A204.1 (cell line): ENCODE results near the gene MTSS2.

Experiments used
- FAIRE-seq: peaks from 2 replicates; lab custom pipeline; 2012; peaks lifted over from hg19 to GRCh38; lab: Jason Lieb, UNC

MTSS2 gene

DNA sequence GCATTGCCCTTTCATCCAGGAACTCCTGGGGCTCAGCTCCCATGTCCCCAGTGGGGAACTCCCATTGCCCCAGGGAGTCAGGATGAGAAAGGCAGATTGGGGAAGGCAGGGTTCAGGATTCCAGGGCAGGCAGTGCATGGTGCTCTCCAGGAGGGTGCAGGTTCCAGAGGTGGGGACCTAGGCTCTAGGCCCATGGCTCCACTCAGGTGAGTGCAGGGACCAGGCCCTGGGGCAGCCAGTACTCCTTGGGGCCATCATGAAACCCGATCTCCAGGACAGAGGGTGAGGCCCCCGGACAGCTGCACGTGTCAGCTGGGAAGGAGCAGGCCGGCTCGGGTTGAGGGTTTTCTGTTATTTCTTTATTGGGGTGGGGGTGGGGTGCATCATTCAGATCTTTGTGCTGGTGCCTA lies 1.3 kb upstream of the MTSS2 start:
- no peak for FAIRE-seq

DNA sequence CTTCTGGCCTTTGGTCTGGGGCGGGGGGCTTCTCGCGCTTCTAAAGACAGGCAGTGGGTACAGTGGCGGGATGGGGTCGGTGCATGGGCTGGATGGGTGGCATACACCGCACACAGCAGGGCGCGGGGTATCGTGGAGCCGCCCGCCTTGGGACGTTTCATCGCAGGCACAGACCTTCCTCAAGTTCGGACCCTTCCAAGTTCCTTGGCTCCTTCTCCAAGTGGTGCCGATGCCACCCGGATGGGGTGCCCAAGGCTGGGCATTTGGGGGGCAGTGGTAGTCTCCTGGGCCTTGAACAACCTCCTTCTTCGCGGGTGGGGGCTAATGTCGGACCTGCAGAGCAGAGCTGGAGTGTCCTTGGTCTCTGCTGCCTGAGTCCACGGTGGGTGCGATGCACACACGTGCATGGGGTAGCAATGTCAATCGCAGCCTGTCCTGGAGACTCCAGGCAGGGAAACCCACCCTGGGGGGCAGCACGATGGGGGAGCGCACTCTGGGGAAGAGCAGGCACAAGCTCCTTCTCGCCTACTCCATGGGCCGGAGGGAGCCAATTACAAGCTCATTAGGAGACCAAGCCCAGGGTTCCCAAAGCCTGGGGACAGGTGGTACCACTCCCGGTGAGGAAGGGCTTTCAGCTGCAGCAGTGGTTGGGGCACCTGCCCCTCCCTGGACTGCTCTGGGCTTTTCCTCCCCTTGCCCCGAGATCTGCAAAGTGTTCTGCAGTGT lies 686 bp upstream of the MTSS2 start:
- FAIRE-seq: no peak

DNA sequence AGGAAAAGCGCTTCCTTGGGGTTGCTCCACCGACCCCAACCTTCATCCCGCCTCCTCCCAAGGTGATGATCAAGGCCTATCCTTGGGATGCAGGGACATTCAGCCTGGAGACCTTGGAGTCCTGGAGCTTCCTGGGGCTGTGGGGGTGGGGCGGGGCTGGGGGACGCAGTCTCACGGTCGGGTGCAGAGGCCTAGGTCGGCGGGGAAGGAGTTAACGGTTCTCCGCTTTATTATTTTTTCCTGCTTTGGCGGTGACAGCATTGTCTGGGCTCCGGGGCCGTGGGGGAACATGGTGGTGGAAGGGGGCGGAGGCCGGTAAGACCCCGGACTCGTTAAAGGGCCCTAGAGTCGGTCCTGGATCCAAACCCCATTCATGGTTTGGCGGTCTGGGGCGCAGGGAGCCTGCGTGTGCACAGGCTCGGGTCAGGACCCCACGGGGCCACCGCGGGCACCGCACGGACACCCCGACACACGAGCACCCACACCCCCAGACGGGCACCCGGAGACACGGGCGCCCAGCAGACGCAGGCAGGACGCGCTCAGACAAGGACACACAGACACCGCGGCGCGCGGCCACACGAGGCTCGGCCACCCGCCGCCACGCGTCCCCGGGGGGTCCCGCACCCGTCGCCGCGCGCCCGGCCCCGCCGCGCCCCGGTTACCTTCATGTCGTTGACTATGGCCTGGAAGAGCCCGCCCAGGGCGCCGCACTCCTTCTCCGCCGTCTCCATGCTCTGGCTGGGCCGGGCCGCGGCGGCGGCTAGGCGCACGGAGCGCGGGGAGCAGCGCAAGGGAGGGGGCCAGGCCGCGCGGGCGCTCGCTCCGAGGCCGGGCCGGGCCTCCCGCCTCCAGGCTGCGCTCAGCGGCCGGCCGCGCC lies 554 bp downstream of the MTSS2 start:
- FAIRE-seq: no peak

DNA sequence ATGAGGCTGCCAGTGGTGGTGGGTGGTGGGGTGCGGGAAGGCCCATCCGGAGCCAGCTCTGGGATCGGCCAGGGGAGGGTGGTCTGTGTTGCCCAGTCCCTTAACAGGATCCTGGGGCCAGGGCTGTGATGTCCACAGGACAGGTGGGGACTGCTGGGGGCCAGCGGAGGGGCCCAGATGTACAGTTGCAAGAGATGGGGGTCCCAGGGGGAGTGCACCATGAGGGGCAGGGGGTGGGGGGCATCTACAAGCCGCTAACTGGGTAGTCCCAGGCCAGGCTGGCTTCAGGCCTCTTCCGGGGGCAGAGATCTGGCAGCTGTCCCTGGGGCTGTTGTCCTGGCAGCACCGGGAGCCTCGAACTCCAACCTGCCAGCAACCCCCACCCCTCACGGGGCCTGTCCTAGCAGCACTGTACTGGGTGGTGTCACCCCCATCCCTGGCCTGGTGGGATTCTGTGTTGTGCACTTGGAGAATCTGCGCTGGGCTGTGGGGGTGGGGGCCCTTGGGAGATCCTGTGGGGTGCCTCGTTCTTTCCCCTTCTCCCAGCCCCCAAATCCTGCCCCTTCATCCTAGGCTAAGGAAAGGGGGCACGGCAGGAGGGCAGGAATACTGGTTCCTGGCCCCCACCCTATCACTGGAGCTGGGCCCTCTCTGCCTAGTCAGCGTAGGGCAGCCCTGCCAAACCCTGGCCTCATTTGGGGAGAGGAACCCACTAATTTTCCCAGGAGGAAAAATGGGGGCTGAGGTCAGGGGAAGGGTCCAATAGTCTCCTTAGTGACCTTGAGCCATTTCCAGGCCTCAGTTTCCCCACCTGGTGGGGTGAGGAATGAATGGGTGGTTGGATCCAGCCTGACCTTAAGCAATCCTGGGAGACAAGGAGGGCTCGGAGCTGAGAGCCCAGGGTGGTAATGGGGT lies 1.4 kb downstream of the MTSS2 start:
- FAIRE-seq: no peak

DNA sequence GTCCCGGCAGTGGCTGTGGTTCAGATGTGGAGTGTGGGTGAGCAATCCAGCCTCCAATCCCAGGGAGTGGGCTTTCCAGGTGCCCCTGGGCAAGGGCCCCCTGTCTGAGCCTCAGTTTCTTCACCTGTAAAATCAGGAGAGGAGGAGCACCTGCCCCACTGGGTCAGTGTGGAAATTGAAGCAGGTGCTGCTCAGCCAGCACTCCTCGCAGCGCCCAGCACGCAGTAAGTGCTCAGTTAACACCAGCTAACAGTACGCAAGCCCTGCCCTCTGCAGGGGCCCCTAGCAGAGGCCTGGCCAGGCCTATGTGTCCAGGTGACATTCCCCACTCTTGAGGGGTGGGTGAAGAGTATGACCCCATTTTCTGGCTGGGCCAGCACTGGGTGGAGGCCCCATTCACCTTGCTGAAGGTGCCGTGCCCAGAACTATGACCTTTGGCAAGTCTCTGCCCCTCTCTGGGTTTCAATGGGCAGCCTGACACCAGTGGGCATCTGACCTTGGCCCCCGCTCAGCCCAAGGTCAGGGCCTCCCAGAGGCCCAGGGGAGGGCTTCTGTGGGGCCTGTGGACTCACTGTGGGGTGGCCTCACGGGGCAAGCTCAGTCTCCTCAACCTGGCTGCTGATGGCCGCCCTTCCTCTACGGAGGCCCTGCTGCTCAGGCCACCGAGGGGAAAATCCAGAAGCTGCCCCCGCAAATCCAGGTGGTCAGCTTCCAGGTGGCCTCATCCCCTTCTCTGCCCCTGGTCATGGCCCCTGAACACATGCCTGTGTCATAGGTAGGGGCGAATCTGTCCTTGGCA lies 2.5 kb downstream of the MTSS2 start:
- no peak for FAIRE-seq

DNA sequence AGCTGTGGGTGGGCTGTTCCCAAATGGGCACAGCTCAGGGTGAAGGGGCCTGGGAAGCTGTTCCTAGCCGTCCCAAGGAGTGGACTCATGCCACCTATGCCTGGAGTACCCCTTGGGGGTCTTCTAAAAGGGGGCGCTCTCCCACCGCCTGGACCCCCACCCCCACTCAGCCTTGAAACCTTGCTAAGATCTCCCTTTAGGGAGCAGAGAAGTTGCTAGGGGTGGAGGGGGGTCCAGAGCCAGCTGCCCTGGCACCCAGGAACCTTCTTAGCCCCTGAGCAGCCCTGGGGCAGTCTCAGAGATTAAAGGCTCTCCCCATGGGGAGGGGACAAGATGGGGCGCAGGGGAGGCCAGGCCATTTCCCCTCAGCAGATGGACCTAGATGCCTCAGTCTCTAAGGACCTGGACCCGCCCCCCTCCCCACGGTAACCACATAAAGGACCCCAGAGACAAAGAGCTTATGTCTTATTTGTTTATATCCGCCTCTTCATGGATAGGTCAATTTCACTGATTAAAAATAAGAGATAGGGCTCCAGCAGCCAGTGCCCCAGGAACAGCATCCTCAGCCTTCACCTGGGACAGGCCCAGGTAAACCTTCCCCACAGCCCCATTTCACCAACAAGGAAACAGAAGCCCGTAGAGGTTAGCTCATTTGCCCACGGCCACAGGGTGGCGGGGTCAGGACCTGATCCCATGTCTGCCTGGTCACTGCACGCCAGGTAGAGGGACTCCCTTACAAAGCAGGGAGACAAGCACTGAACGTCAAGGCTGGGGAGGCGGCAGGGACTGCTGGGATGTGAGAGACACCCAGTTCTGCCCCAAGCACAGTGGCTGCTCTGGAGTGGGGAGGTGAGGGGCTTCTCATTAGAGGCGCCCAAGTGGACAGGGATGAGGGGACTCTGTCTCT lies 3.4 kb downstream of the MTSS2 start:
- FAIRE-seq: no peak

DNA sequence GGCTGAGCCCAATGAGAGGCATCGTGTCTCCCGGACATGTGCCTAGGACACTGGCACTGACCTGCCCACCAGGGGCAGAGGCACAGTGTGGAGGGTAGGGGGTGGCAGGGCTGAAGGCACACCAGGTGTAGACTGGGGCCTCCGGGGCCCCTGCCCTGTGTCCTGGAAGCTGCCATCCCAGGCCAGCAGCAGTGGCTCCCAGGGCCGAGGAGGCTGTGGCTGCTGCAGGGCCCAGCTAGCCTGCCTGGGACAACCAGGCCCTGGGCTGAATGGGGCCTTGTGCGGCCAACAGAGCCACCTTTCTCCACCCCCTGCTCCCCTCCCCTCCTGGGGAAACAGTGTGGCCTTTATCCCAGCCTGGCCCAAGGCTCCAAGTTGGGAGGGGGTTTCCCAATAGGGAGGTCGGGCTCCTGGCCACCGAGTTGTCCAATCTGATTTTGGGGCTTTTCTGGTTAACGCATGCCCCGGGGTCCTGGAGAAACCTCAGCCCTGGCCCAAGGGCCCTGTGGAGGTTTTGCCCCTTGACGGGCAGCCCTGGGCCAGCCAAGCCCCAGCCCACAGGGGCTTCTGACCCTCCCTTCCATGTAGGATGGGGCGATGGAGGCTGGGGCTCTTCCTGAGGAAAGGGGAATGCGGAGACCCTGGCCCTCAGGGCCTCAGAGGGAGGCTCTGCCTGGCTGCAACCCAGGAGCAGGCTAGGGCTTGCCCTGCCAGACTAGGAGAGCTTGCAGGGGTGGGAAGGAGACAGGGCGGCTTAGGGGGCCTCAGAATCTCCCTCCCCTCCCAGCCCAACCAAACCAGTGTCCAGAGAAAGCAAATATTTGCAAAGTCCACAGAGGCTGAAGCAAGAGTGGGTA lies 4.2 kb downstream of the MTSS2 start:
- no peak for FAIRE-seq

DNA sequence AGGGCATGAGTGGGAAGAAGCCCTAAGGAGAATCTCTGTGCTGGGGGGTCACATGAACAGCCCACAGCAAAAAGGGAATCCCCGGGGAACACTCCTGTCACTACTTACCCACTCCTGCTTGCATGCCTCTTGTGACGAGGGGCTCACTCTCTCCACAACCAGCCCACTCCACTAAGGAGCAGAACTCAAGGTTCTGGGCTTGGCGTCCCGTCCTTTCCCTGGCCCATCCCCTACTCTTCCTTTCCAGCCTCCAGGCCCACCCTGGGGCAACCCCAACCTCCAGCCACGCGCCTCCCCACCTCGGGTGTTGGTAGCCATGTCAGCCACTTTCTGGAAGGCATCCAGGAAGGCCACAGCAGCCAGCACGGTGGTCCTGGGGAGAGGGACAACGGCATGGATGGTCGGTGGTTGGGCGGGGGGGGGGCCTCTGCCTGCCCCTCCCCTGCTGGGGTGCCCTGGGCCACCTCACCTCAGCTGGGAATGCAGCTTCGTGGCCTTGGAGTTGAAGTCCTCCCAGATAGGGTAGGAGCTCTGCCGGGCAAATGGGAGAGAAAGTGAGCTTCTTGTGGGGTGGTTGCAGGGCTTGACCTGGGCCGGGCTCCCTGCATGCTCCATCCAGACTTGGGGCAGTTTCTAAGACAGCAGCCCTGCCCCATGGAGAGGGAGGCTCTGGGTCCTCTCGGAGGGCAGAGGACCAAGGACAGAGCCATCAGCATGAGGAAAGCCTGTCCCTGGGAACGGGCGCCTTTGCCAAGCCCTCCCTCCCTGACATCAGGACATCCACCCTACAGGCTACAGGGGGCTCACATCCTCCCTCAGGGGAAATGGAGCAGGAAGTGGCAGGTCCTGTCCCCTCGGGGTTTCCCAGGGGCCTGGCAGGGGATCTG lies 5.1 kb downstream of the MTSS2 start:
- FAIRE-seq: no peak

DNA sequence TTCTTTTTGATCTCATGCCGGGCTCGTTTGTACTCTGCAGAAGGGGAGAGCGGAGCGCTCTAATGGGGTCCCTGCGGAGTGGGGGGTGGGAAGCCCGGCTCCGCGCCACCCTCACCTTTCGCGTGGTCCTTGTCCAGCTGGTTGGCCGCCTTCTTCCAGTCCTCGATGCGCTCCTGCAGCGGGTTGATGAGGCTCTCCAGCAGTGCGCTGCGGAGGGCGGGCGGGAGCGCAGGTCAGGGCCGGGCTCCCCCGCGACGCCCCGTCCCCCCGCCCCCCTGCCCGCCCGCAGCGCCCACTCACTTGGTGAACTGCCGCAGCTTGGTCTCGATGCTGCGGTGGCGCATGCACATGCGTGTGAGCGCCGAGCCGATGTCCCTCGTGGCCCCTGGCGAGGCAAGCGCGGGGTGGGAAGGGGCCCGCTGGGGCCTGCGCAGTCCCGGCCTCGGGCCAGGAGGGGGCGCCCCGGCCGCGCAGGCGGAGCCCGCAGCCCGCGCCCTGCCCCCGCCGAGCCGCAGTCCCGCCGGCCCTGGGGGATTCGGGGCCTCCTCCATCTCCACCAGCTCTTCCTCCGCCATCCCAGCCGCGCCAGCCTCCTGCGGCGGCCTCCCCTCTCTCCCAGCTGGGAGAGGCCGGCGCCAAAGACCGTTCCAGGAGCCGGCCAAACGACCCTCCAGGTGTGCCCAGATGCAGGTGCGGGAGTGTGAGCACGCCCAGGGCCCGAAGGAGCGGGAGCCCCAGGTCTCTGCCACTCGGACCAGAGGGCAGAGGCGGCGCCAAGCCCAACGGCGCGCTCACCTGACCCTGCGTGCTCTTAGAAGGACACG lies 6.0 kb downstream of the MTSS2 start:
- FAIRE-seq: no peak

DNA sequence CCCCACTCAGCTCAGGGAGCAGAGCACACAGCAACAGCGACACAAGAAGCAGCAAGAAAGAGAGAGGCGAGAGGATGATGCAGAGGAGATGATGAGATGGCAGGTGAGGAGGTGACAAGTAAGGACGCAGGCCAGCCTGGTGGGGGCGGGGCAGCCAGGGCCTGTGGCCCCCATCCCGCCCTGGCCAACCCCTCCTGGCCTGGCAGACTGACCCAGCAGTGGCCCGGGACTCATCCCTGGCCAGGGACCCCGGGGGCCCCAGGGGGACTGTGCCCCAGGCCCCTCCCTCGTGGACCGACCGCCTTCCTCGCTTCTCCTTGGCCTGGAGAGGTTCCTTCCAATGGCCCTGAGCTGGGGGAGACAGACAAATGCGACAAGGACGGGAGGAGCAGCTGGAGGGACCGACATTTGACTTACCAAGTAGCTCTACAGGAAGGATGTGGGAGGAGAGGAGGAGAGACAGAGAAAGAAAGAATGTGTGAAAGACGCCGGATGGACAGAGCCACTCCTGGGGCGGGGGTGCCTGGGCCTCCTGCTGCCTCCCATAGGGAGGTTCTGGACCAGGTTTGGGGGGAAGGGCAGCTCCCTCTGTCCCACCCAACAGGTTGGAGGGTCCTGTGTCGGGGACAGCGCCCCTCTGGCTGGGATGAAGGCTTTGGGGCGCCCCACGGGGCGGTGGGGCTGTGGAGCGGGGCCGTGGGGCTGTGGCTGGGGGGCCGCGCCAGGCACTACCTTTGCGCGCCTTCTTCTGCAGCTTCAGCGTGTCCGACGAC lies 6.8 kb downstream of the MTSS2 start:
- no peak for FAIRE-seq

DNA sequence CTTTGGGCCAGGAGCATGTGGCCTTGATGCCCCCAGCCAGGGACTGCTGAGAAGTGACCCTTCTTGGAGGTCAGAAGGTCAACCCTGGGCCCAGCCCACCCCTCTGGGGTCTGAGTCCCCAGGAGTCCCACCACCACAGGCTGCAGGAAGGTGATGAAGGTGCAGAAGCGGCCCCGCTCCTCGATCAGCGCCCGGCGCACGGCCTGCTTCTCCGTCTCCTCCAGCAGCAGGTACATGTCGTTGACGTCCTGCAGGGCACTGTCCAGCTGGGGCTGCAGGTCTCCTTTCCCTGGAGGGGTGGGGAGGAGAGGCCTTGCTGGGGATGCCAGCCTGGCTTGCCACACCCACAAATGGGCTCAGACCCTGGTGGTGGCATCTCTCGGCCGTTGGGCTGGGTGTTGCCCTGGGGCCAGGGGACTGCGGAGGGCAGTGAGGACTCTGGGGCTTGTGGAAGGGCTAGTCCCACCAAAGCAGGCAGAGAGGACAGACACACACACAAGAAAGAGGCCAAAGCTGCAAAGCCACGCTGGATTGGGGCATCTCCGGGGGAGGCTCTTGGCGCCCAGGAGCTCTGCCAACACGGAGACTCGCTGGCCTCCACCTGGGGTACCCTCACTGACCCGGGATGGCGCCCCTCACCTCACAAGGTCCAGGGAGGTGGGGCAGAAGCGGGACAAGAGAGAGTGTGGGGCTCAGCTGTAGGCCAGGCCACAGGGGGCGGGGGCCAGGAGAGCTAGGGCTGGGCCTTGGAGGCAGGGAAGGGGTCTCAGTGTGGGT lies 7.5 kb downstream of the MTSS2 start:
- FAIRE-seq: no peak

DNA sequence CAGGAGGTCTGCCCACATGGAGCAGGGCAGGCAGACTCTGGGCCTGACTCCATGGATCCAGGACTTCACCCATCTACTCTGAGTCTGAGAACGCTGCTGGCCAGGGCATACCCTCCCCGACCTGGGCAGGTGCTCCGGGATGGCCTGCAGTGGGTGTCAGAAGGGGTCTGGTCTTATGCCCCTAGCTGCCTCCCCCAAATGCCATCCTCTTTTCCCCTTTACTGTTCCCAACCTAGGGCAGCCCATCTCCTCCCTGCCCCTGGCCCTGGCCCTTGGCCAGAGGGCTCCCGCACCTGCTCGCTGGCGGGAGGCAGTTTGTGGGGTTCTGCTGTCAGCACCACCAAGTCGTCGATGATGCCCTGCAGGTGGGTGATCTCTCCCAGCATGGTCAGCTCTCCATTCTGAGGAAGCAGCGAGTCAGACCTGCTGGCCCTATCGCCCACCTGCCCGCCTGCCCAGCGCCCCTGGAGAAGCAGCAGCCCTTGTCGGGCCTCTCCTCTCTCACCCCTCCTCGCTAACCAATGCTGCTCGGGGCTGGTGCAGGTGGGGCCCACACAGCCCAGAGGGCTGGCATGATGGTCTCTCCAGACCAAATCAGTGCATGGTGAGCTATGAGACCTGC lies 8.2 kb downstream of the MTSS2 start:
- no peak for FAIRE-seq

DNA sequence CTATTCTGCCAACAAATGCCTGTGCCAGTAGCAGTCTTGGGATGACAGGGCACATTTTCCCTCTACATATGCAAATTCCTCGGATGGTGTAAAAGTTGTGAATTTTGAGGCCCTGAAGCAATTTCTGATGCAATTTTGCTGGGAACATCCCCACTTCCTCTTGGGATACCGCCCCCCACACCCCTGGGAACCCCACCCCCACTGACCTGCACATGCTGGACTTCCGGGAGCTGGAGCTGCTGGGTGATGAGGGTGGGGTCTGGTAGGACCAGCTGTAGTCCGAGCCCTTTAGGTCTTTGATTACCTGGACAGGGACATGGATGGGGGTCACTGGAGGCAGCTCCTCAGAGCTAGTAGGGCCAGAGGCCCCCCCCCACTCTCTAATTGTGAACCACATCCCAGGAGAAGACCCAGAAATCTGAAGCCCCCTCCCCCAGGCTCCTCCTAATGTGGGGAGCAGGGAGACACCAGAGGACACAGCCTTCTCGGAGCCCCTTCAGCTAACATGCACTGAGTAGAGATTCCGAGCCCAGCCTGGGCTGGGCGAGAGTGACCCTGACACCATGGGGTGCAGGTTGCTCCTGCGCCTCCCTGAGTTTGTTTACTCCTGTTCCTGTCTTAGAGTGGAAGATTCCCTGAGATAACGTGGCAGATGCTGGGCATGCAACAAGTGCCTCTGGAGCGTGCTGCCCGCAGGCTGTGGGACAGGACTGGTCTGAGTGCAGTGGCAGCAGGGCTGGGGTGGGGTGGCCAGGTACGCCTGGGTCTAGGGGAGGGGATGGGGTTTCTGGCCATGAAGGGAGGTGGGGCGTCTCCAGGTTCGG lies 9.0 kb downstream of the MTSS2 start:
- FAIRE-seq: no peak

DNA sequence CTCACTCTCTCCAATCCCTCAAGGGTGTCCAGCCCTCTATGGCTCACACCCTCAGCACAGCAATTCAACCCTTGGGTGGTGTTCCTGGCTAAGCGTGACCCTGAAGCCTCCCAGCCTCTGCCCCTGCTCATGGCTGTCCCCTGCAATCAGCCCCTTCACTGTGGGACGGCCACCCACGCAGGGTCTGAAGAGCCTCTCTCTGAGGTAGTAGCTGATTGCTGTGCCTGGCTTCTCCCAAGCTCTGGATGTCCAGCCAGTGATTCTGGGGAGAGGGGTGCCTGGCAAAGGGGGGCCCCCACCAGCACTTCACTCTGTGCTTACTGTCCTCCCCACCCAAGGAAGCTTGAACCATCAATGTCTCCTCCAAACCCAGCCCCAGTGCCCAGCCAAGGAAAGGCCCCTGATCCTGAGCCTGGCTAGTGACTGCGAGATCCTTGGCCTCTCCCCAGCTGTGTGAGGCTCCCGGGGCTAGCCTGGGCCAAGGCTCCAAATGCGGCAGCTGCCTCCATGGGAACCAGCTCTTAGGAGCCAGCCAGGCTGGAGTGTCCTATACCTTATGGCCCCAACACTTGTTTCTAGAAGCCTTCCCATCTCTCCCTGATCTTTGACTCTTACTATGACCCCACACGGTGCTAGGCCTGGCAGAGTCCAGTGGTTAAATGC lies 9.9 kb downstream of the MTSS2 start:
- FAIRE-seq: no peak
